HCT116 (cell line): ENCODE data around the gene NCAPH2. TPM values are rescaled to one million over a fixed set of nuclear protein-coding genes. Genes with fewer than 3 reads are reported as not detected.

Source experiments
- ATAC-seq: fragments of 200-7000 bp; cut with Tn5 transposase; 2 replicates; pipeline ENCODE4 v1.9.1; 2020; ENCODE audit warnings: mild to moderate bottlenecking, moderate library complexity
- BruUV-seq: library from RNA; stranded (reverse); fragments of 400-500 nt; replicated peaks from 2 replicates; lab custom pipeline; 2021; lab: Mats Ljungman, UMichigan
- CTCF ChIA-PET: fragments of 300-600 bp; sonication (Branson Sonifier 250); formaldehyde crosslinking; loops from one replicate; lab custom pipeline; 2021; ENCODE audit warnings: antibody characterized with exemption; lab: Charles Lee
- POLR2A ChIA-PET: fragments of 300-600, 350-600 bp; sonication (Branson Sonifier 250); formaldehyde crosslinking; loops from one replicate; lab custom pipeline; 2021; ENCODE audit warnings: antibody characterized with exemption; lab: Charles Lee
- RAD21 ChIA-PET, 2 experiments: fragments of 300-600 bp; sonication (Branson Sonifier 250); formaldehyde crosslinking; loops; one replicate each; lab custom pipeline; 2023; ENCODE audit warnings: low total read pairs in 2 of 2; ENCODE audit not compliant: uncharacterized antibody in 2 of 2, unreplicated experiment in 2 of 2, low non-redundant PET in 1 of 2; lab: Charles Lee
- DNase-seq: peaks from one replicate; pipeline ENCODE4 v3.0.0-alpha.2; 2010; ENCODE audit warnings: low read depth, low spot score
- H2AFZ ChIP-seq: fragments of 200-600 bp; shearing (Covaris generic), sonication (generic); 2 replicates; pipeline ENCODE4 v1.6.1; 2017; ENCODE audit warnings: low read depth, mixed run types, mixed read lengths, antibody characterized with exemption, low read length; ENCODE audit not compliant: poor library complexity, severe bottlenecking
- H3K27ac ChIP-seq: 2 replicates; pipeline ENCODE4 v1.5.1; 2012; ENCODE audit warnings: low read depth, low read length
- H3K27me3 ChIP-seq: fragments of 200-600 bp; sonication (generic); 2 replicates; pipeline ENCODE4 v1.6.1; 2016; ENCODE audit warnings: mixed run types, low read length, mixed read lengths; ENCODE audit not compliant: insufficient read depth
- H3K36me3 ChIP-seq, 2 experiments: fragments of 200-500 bp in 1 of 2; fragments of 200-600 bp in 1 of 2; sonication (Bioruptor generic) in 1 of 2; sonication (generic) in 1 of 2; 2 replicates each; pipeline versions ENCODE4 v1.5.1 to v1.6.1; 2014 to 2016; ENCODE audit warnings: low read length in 2 of 2, inconsistent platforms in 1 of 2, mixed read lengths in 1 of 2, mixed run types in 1 of 2; ENCODE audit not compliant: insufficient read depth in 2 of 2, control insufficient read depth in 1 of 2
- H3K4me1 ChIP-seq, 2 experiments: fragments of 200-600 bp in 1 of 2; sonication (generic) in 1 of 2; 2 replicates each; pipeline versions ENCODE4 v1.5.1 to v1.6.1; 2012 to 2017; ENCODE audit warnings: low read length in 2 of 2, inconsistent platforms in 1 of 2, mild to moderate bottlenecking in 1 of 2, mixed read lengths in 1 of 2, mixed run types in 1 of 2, moderate library complexity in 1 of 2; ENCODE audit not compliant: insufficient read depth in 2 of 2, control insufficient read depth in 1 of 2
- H3K4me2 ChIP-seq: fragments of 200-600 bp; sonication (generic); 2 replicates; pipeline ENCODE4 v1.6.1; 2017; ENCODE audit warnings: mixed run types, low read length, mixed read lengths
- H3K4me3 ChIP-seq, 2 experiments: fragments of 200-600 bp in 1 of 2; sonication (generic) in 1 of 2; replicated peaks in 1 of 2; 2 replicates each; pipeline ENCODE4 v1.5.1; 2011 to 2016; ENCODE audit warnings: low read length in 2 of 2, control low read depth in 1 of 2, low read depth in 1 of 2, mild to moderate bottlenecking in 1 of 2, mixed read lengths in 1 of 2, mixed run types in 1 of 2
- H3K79me2 ChIP-seq: fragments of 200-600 bp; sonication (generic); 2 replicates; pipeline ENCODE4 v1.6.1; 2017; ENCODE audit warnings: mild to moderate bottlenecking, mixed run types, low read length, moderate library complexity, mixed read lengths; ENCODE audit not compliant: insufficient read depth
- H3K9ac ChIP-seq: fragments of 200-600 bp; sonication (generic); 2 replicates; pipeline ENCODE4 v1.6.1; 2016; ENCODE audit warnings: low read length, mixed read lengths
- H3K9me2 ChIP-seq: fragments of 200-600 bp; sonication (generic), shearing (Covaris generic); 2 replicates; pipeline ENCODE4 v1.6.1; 2017; ENCODE audit warnings: mixed run types, mild to moderate bottlenecking, moderate library complexity; ENCODE audit not compliant: insufficient read depth
- H3K9me3 ChIP-seq, 2 experiments: fragments of 200-500 bp in 1 of 2; fragments of 200-600 bp in 1 of 2; sonication (Bioruptor generic) in 1 of 2; sonication (generic) in 1 of 2; 2 replicates each; pipeline ENCODE4 v1.6.1; 2014 to 2017; ENCODE audit warnings: low read length in 2 of 2, mixed read lengths in 2 of 2, inconsistent platforms in 1 of 2, low read depth in 1 of 2, mild to moderate bottlenecking in 1 of 2, mixed run types in 1 of 2, moderate library complexity in 1 of 2; ENCODE audit not compliant: control insufficient read depth in 1 of 2, insufficient read depth in 1 of 2
- H4K20me1 ChIP-seq: fragments of 200-600 bp; sonication (generic), shearing (Covaris generic); 2 replicates; pipeline ENCODE4 v1.6.1; 2017; ENCODE audit warnings: mixed run types, mild to moderate bottlenecking, moderate library complexity; ENCODE audit not compliant: insufficient read depth
- CBX3 ChIP-seq: IDR thresholded peaks from 2 replicates; pipeline ENCODE4 v1.6.1; 2012; ENCODE audit warnings: low read depth
- CEBPB ChIP-seq: IDR thresholded peaks from 2 replicates; pipeline ENCODE4 v1.6.1; 2012; ENCODE audit warnings: low read depth
- ELF1 ChIP-seq: IDR thresholded peaks from 2 replicates; pipeline ENCODE4 v1.6.1; 2012; ENCODE audit warnings: low read depth, borderline replicate concordance
- EZH2phosphoT487 ChIP-seq: fragments of 200-600 bp; IDR thresholded peaks from 2 replicates; pipeline ENCODE4 v1.6.1; 2018; ENCODE audit warnings: antibody characterized with exemption, borderline replicate concordance
- JUND ChIP-seq: IDR thresholded peaks from 2 replicates; pipeline ENCODE4 v1.6.1; 2012
- POLR2A ChIP-seq: IDR thresholded peaks from 2 replicates; pipeline ENCODE4 v1.7.0; 2011; ENCODE audit warnings: borderline replicate concordance; ENCODE audit not compliant: insufficient read depth, insufficient read length; ENCODE audit errors: extremely low read depth
- POLR2AphosphoS5 ChIP-seq: IDR thresholded peaks from 2 replicates; pipeline ENCODE4 v1.6.1; 2011; ENCODE audit warnings: mild to moderate bottlenecking, low read depth, low read length, moderate library complexity
- RAD21 ChIP-seq: IDR thresholded peaks from 2 replicates; pipeline ENCODE4 v1.6.1; 2012; ENCODE audit warnings: low read depth, mild to moderate bottlenecking
- SIN3A ChIP-seq: IDR thresholded peaks from 2 replicates; pipeline ENCODE4 v1.6.1; 2012; ENCODE audit warnings: low read depth
- SP1 ChIP-seq: IDR thresholded peaks from 2 replicates; pipeline ENCODE4 v1.6.1; 2012; ENCODE audit warnings: low read depth
- SRF ChIP-seq: IDR thresholded peaks from 2 replicates; pipeline ENCODE4 v1.6.1; 2012; ENCODE audit warnings: low read depth
- YY1 ChIP-seq: IDR thresholded peaks from 2 replicates; pipeline ENCODE4 v1.6.1; 2011; ENCODE audit warnings: low read length, low read depth, moderate library complexity, mild to moderate bottlenecking; ENCODE audit not compliant: insufficient replicate concordance; ENCODE audit errors: extremely low read depth
- intact Hi-C: fragments of 100-400 bp; cut with micrococcal nuclease; formaldehyde crosslinking; loops from 2 replicates; pipeline ENCODE4 v1.10.0; 2022
- total RNA-seq: library from RNA; stranded (reverse); gene quantifications from one replicate; pipeline ENCODE4 v1.2.1, GENCODE V29; 2021; ENCODE audit not compliant: unreplicated experiment
- TF ChIP-seq, protein P1 (sequence below): IDR thresholded peaks from 2 replicates; pipeline ENCODE4 v1.6.1; 2012; ENCODE audit warnings: low read depth

Gene NCAPH2
- total RNA-seq, 1 experiment from 2014 or later = 99.1 TPM

DNA sequence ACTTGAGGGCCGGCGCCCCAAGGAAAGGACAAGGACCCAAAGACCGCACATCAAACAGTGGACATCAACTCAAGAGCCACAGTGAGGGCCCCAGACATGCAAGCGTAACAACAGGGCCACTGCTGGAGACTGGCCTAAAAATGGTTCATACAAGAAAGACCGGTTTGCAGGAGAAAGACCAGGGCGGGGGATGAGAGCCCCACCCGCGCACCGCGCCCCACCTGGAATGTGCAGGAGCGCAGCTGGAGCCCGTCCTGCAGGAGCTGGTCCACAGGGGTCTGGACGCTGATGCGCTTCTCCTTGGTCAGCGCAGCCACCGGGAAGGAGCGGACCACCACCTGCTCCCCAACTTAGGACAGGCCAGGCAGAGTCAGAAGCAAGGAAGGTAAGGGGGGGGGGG lies 47.1 kb upstream of the NCAPH2 start:
- Histone ChIP-seq H2AFZ (no peak overlapping the region), H3K4me1 (no peaks in the 10 kb centered on the region), H4K20me1 (no peaks in the 10 kb centered on the region), H3K9me3 (no peaks in the 10 kb centered on the region), H3K9me2 (no peaks in the 10 kb centered on the region), H3K9ac (no peak overlapping the region), H3K79me2 (no peaks in the 10 kb centered on the region), H3K4me3 (no peak overlapping the region), H3K27ac (no peak overlapping the region), H3K27me3 (no peaks in the 10 kb centered on the region), H3K36me3 (peaks cover 21 to 29% of the 10 kb centered on the region in 2 experiments; a peak in 3 of 4 replicates), H3K4me2 (no peak overlapping the region)
- DNase-seq (no peak), ATAC-seq (no peak)
- no TSS peak for BruUV-seq
- ChIA-PET POLR2A (no interaction called here), CTCF (interaction anchor here (1.3 kb wide), 1 partner anchor 24 kb away, joined by 3 read pairs; no protein-coding TSS in a partner anchor), RAD21 (no interaction called here)
- TF ChIP-seq SRF = no peak
- no peak for TF ChIP-seq ELF1
- no peak for TF ChIP-seq SP1
- no peak for TF ChIP-seq EZH2phosphoT487
- TF ChIP-seq YY1 = no peak
- no peak for TF ChIP-seq POLR2A
- TF ChIP-seq CBX3 = no peak
- intact Hi-C loops = no loop called here

DNA sequence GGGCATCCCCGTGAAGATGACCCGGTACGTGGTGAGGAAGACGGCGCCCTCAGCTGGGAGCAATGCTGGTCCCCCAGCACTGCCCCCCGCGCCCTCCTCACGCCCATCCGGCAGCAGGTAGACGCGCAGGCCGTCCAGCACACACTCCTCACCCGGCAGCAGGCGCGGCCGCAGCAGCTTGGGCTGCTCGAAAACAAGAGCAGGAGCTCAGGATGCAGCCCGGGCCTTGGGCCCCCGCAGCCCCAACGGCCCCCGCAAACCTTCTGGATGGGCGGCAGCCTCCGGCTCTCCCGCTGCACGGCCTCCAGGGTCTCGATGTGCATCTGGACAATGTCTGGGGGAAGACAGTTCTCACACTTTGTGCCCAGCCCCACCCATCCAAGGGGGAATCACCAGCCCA lies 46.5 kb upstream of the NCAPH2 start:
- ATAC-seq (no peak), DNase-seq (no peak)
- Histone ChIP-seq H3K4me1 (no peaks in the 10 kb centered on the region), H3K36me3 (peaks cover 22 to 29% of the 10 kb centered on the region in 2 experiments; a peak in 3 of 4 replicates), H2AFZ (no peak overlapping the region), H3K4me3 (no peak overlapping the region), H4K20me1 (no peaks in the 10 kb centered on the region), H3K9me3 (no peaks in the 10 kb centered on the region), H3K9ac (no peak overlapping the region), H3K79me2 (no peaks in the 10 kb centered on the region), H3K9me2 (no peaks in the 10 kb centered on the region), H3K4me2 (no peak overlapping the region), H3K27me3 (no peaks in the 10 kb centered on the region), H3K27ac (no peak overlapping the region)
- intact Hi-C loops = no loop called here
- CTCF ChIA-PET = interaction anchor here (1.3 kb wide), 1 partner anchor 23 kb away, joined by 3 read pairs; no protein-coding TSS in a partner anchor
- no TSS peak for BruUV-seq
- POLR2A ChIA-PET = no interaction called here
- RAD21 ChIA-PET = no interaction called here
- no peak for TF ChIP-seq SIN3A
- TF ChIP-seq, protein P1, sequence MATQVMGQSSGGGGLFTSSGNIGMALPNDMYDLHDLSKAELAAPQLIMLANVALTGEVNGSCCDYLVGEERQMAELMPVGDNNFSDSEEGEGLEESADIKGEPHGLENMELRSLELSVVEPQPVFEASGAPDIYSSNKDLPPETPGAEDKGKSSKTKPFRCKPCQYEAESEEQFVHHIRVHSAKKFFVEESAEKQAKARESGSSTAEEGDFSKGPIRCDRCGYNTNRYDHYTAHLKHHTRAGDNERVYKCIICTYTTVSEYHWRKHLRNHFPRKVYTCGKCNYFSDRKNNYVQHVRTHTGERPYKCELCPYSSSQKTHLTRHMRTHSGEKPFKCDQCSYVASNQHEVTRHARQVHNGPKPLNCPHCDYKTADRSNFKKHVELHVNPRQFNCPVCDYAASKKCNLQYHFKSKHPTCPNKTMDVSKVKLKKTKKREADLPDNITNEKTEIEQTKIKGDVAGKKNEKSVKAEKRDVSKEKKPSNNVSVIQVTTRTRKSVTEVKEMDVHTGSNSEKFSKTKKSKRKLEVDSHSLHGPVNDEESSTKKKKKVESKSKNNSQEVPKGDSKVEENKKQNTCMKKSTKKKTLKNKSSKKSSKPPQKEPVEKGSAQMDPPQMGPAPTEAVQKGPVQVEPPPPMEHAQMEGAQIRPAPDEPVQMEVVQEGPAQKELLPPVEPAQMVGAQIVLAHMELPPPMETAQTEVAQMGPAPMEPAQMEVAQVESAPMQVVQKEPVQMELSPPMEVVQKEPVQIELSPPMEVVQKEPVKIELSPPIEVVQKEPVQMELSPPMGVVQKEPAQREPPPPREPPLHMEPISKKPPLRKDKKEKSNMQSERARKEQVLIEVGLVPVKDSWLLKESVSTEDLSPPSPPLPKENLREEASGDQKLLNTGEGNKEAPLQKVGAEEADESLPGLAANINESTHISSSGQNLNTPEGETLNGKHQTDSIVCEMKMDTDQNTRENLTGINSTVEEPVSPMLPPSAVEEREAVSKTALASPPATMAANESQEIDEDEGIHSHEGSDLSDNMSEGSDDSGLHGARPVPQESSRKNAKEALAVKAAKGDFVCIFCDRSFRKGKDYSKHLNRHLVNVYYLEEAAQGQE = no peak
- no peak for TF ChIP-seq CBX3
- TF ChIP-seq EZH2phosphoT487 = no peak
- TF ChIP-seq POLR2A = no peak
- no peak for TF ChIP-seq POLR2AphosphoS5
- no peak for TF ChIP-seq YY1
- no peak for TF ChIP-seq SP1
- TF ChIP-seq RAD21 = no peak
- TF ChIP-seq JUND = no peak
- TF ChIP-seq CEBPB = no peak
- TF ChIP-seq SRF = no peak
